Esophagus muscularis mucosa (tissue), 4 donors: ENCODE results near the gene SEC14L1. TPM values are rescaled to one million over a fixed set of nuclear protein-coding genes. Genes with fewer than 3 reads are reported as not detected.

Experiments
- DNase-seq: peaks from one replicate; pipeline ENCODE4 v3.0.0-alpha.2; 2017; ENCODE audit errors: extremely low spot score
- H3K27ac ChIP-seq, 4 donors: fragments of 200-600 bp; sonication (generic); replicated peaks in 1 of 4; 1 replicate in 3 of 4; 2 replicates in 1 of 4; pipeline ENCODE4 v1.5.1; 2016 to 2019; ENCODE audit warnings: mild to moderate bottlenecking in 1 of 4
- H3K27me3 ChIP-seq, 4 donors: fragments of 200-600 bp; sonication (generic); one replicate each; pipeline versions ENCODE4 v1.5.1 to v1.6.0; 2016 to 2019
- H3K36me3 ChIP-seq, 4 donors: fragments of 200-600 bp; sonication (generic); one replicate each; pipeline ENCODE4 v1.5.1; 2016 to 2019
- H3K4me1 ChIP-seq, 4 donors: fragments of 200-600 bp; sonication (generic); one replicate each; pipeline ENCODE4 v1.5.1; 2016 to 2019
- H3K4me3 ChIP-seq, 4 donors: fragments of 200-600 bp; sonication (generic); 1 replicate in 2 of 4; 2 replicates in 2 of 4; pipeline ENCODE4 v1.5.1; 2016 to 2019; ENCODE audit warnings: mild to moderate bottlenecking in 4 of 4, moderate library complexity in 1 of 4
- H3K9me3 ChIP-seq, 4 donors: fragments of 200-600 bp; sonication (generic); 1 replicate in 3 of 4; 2 replicates in 1 of 4; pipeline ENCODE4 v1.5.1; 2016 to 2019
- CTCF ChIP-seq, 3 experiments: fragments of 200-600 bp in 2 of 3; fragments of 450-650 bp in 1 of 3; sonication (generic) in 2 of 3; IDR thresholded peaks; one replicate each; pipeline ENCODE4 v1.5.1; 2017 to 2019; ENCODE audit warnings: antibody characterized with exemption in 3 of 3, mild to moderate bottlenecking in 2 of 3, moderate library complexity in 1 of 3
- EP300 ChIP-seq: sonication (generic); formaldehyde crosslinking; IDR thresholded peaks from one replicate; pipeline ENCODE4 v1.6.1; 2017; ENCODE audit warnings: antibody characterized with exemption
- POLR2A ChIP-seq: fragments of 450-650 bp; IDR thresholded peaks from one replicate; pipeline ENCODE4 v1.6.1; 2017; ENCODE audit warnings: antibody characterized with exemption, moderate library complexity, mild to moderate bottlenecking, low read depth
- POLR2AphosphoS5 ChIP-seq, 2 donors: sonication (generic); formaldehyde crosslinking; IDR thresholded peaks; one replicate each; pipeline ENCODE4 v1.6.1; 2017; ENCODE audit warnings: antibody characterized with exemption in 2 of 2
- WGBS: methylation state at CpG from one replicate; pipeline ENCODE4 v1.1.5; 2018; 5-methylcytosine and 5-hydroxymethylcytosine counted together
- intact Hi-C: fragments of 100-400 bp; cut with DNase I; formaldehyde crosslinking; loops from one replicate; pipeline ENCODE4 v1.15.1; 2023
- total RNA-seq, 4 donors: library from RNA; depleted of rRNA; stranded (reverse); fragments of >200 nt; gene quantifications; one replicate each; pipeline versions ENCODE4 v1.1.0 to v1.2.1, GENCODE V29; 2016

SEC14L1 gene
- total RNA-seq, 4 donors from 2014 or later = 40.7 to 96.4 (median 64.4) TPM

- Histone ChIP-seq H3K36me3 (peaks cover 14 to 20% (median 15%) of the 10 kb centered on the region in 4 donors), H3K4me1 (peaks cover 17 to 32% (median 23%) of the 10 kb centered on the region in 4 donors), H3K27ac (no peak overlapping the region), H3K27me3 (no peaks in the 10 kb centered on the region), H3K9me3 (peaks cover 0 to 20% (median 16%) of the 10 kb centered on the region in 4 donors), H3K4me3 (no peak overlapping the region)
- no peak for TF ChIP-seq POLR2A
- TF ChIP-seq EP300 = no peak
- no peak for TF ChIP-seq CTCF (IDR thresholded peaks at IDR 0.05)
- TF ChIP-seq POLR2AphosphoS5 (IDR thresholded peaks at IDR 0.05) = no peak
- DNase-seq = no peak
- intact Hi-C loops = no loop called here
- 80% methylated on average over 3 of the region's 3 CpGs for WGBS
These were observed 36.4 kb downstream of the SEC14L1 start for GRCh38 chr17:77177002-77177741.

- no peak overlapping the region for H3K27ac ChIP-seq
- peaks cover 26 to 30% (median 28%) of the 10 kb centered on the region in 4 donors for H3K4me1 ChIP-seq
- no peak for TF ChIP-seq CTCF (IDR thresholded peaks at IDR 0.05)
- TF ChIP-seq EP300 = no peak
- no peak for TF ChIP-seq POLR2AphosphoS5 (IDR thresholded peaks at IDR 0.05)
- TF ChIP-seq POLR2A = no peak
- intact Hi-C loops = no loop called here
- no peak for DNase-seq
- H3K9me3 ChIP-seq = peaks cover 0 to 20% (median 16%) of the 10 kb centered on the region in 4 donors
- WGBS = 94% methylated on average over 5 of the region's 5 CpGs
- peaks cover 14 to 20% (median 15%) of the 10 kb centered on the region in 4 donors for H3K36me3 ChIP-seq
- H3K4me3 ChIP-seq = no peak overlapping the region
- H3K27me3 ChIP-seq = no peaks in the 10 kb centered on the region
These were observed 37.3 kb downstream of the SEC14L1 start for GRCh38 chr17:77178050-77178449.

- Histone ChIP-seq H3K4me3 (no peak overlapping the region), H3K9me3 (peaks cover 0 to 17% (median 15%) of the 10 kb centered on the region in 4 donors), H3K4me1 (peaks cover 27 to 33% (median 30%) of the 10 kb centered on the region in 4 donors), H3K27ac (no peak overlapping the region), H3K36me3 (peaks cover 14 to 17% (median 15%) of the 10 kb centered on the region in 4 donors), H3K27me3 (no peaks in the 10 kb centered on the region)
- no peak for DNase-seq
- TF ChIP-seq EP300 (no peak), CTCF (IDR thresholded peaks at IDR 0.05) (no peak), POLR2AphosphoS5 (IDR thresholded peaks at IDR 0.05) (no peak)
- intact Hi-C loops = no loop called here
- WGBS = 89% methylated on average over 14 of the region's 14 CpGs
These were observed 37.8 kb downstream of the SEC14L1 start for GRCh38 chr17:77178563-77178962.

- TF ChIP-seq POLR2A (no peak), POLR2AphosphoS5 (IDR thresholded peaks at IDR 0.05) (no peak), CTCF (IDR thresholded peaks at IDR 0.05) (no peak)
- 88% methylated on average over 16 of the region's 16 CpGs for WGBS
- H3K27me3 ChIP-seq = no peaks in the 10 kb centered on the region
- no peak for DNase-seq
- no peak overlapping the region for H3K4me3 ChIP-seq
- peaks cover 46 to 55% (median 51%) of the 10 kb centered on the region in 4 donors for H3K4me1 ChIP-seq
- intact Hi-C loops = no loop called here
- no peaks in the 10 kb centered on the region for H3K36me3 ChIP-seq
- no peak overlapping the region for H3K27ac ChIP-seq
- H3K9me3 ChIP-seq = no peaks in the 10 kb centered on the region
These were observed 40.0 kb downstream of the SEC14L1 start for GRCh38 chr17:77180503-77181357.
